Activated effector memory CD4-positive, alpha-beta T cell treated with Interleukin-2 at 50 U/mL for 16 hours (primary cell): Measurements from ENCODE around the gene DNAJC17.

Experiments
- DNase-seq: peaks from one replicate; pipeline ENCODE4 v3.0.0-alpha.2; 2020

DNAJC17 gene, protein sequence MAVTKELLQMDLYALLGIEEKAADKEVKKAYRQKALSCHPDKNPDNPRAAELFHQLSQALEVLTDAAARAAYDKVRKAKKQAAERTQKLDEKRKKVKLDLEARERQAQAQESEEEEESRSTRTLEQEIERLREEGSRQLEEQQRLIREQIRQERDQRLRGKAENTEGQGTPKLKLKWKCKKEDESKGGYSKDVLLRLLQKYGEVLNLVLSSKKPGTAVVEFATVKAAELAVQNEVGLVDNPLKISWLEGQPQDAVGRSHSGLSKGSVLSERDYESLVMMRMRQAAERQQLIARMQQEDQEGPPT

GRCh38 chr15:40807028-40807887 lies at the start of gene DNAJC17, which contains the start of gene ZFYVE19:
TSS of gene DNAJC17 (minus strand) at chr15:40807473. CDS start at chr15:40807446, 27 bp downstream.
TSS of gene ZFYVE19 (plus strand) at chr15:40807089. CDS start at chr15:40807590, 501 bp downstream.
- peak; percentile 88 for DNase-seq

DNA sequence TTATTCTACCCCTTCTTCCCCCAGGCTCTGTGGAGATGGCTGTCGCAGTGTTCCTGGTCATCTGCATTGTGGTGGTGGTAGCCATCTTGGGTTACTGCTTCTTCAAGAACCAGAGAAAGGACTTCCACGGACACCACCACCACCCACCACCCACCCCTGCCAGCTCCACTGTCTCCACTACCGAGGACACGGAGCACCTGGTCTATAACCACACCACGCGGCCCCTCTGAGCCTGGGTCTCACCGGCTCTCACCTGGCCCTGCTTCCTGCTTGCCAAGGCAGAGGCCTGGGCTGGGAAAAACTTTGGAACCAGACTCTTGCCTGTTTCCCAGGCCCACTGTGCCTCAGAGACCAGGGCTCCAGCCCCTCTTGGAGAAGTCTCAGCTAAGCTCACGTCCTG lies 49.5 kb upstream of the DNAJC17 start:
- DNase-seq, result no peak

GRCh38 chr15:40855706-40856234 lies 48.5 kb upstream of the DNAJC17 start:
- DNase-seq, result no peak

DNA sequence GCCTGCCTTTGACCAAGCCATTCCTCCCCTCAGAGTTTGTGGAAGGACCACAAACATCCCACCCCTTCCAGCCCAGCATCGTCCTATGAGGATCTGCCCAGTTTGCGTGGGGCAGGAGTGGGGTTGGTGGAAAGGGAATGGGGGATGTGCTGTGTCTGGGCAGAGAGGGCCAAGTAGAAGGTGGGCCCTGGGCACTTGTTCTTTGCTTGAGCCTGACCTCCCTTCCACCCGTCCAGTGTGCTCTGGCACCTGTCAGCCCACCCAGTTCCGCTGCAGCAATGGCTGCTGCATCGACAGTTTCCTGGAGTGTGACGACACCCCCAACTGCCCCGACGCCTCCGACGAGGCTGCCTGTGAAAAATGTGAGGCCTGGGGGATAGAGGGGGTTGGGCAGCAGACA lies 46.9 kb upstream of the DNAJC17 start:
- DNase-seq, result no peak

GRCh38 chr15:40853241-40853890 lies 46.1 kb upstream of the DNAJC17 start:
- no peak for DNase-seq

GRCh38 chr15:40852529-40852928 lies 45.3 kb upstream of the DNAJC17 start:
- no peak for DNase-seq

DNA sequence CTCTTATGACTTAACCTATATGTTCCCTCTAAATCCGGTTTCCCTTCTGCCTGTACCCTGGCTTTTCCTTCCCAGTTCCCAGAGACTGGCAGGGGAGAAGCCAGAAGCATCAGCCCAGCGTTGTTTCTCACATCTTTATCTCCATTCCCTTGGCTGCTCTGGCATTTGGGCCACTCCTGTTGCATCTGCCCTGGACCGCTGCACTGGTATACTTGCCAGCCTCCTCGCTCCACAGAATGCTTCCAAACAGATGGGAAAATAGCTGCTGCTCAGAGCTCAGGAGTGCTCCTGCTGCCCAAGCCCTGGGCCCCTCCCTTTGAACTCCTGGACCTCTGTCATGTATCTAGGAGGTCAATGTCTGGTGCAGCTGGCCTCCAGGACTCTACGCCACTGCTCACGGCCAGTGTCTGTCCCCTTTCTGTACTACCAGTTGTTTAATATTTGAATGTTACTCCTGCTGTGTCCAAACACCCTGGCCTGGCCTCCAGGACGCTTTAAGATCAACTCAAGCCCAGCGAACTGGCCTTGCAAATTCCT lies 43.4 kb upstream of the DNAJC17 start:
- DNase-seq, result no peak

- no peak for DNase-seq
Measured at GRCh38 chr15:40847223-40847961, 40.1 kb upstream of the DNAJC17 start.

- no peak for DNase-seq
Measured at GRCh38 chr15:40846841-40847222, 39.6 kb upstream of the DNAJC17 start.

- DNase-seq, result no peak
Measured at GRCh38 chr15:40845511-40846284, 38.4 kb upstream of the DNAJC17 start.

GRCh38 chr15:40845036-40845435 lies 37.8 kb upstream of the DNAJC17 start:
- no peak for DNase-seq

GRCh38 chr15:40844696-40845030 lies 37.4 kb upstream of the DNAJC17 start:
- DNase-seq, result peak; percentile 16

DNA sequence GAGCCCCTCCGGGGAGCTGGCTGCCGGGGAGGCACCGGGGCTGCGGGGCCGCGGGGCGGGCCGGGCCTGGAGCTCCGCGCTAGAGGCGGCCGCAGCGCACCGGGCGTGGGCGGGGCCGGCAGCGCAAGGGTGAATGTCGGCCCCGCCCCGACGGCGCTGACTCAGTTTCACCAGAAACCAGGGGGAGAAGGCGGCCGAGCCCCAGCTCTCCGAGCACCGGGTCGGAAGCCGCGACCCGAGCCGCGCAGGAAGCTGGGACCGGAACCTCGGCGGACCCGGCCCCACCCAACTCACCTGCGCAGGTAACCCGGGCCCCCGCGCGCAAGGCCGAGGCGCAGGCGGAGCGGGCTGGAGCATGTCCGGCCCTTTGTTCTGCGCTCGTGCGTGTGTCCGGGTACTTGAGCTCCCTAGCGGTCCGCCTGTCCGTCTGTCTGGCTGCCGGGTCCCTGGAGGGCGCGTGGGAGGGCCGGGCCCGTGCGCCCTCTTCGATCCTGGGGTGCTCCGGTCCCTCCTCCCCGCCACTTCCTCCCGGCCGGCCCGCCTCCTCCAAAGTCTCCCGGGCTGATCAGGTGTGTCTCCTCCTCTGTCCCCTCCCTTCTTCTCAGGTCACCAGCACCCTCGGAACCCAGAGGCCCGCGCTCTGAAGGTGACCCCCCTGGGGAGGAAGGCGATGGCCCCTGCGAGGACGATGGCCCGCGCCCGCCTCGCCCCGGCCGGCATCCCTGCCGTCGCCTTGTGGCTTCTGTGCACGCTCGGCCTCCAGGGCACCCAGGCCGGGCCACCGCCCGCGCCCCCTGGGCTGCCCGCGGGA lies 36.8 kb upstream of the DNAJC17 start, which contains the start of gene SPINT1:
SPINT1 (plus strand) TSS at position 164 of the 811 bp plus-strand sequence; CDS start at position 671, 507 bp downstream.
- DNase-seq, result peak; percentile 17

DNA sequence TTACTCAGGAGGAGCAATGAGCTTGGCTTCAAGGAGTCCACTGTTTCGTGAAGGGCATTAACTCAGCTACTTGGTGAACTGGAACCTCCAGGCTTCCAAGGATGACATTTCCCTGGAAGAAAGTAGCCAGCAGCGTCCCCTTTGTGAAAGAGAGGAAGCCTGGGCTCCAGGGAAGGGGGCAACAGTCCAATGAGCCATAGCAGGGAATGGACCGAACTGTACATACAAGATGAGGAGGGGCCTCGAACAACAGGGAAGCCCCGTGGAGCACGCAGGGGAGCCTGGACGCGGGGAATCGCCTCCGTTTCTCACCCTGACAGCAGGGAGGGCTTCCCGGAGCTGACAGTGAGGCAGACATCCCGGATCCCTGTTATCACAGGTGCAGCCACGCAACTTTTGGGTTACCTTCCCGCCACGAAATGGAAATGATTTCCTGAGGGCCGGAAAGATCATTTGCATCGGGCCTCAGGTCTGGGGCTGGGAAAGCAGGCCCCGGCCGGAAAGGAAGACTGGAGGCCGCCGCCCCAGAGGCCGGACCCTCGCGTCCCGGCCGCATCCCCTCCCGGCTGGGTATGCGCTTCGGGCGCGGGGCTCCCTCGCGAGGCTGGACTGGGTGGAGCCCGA lies 36.1 kb upstream of the DNAJC17 start:
- no peak for DNase-seq

GRCh38 chr15:40841741-40842140 lies 34.5 kb upstream of the DNAJC17 start:
- DNase-seq, result no peak

- DNase-seq, result no peak
Measured at GRCh38 chr15:40838756-40839155, 31.5 kb upstream of the DNAJC17 start.

GRCh38 chr15:40836020-40836419 lies 28.7 kb upstream of the DNAJC17 start:
- DNase-seq, result no peak

- DNase-seq, result no peak
Measured at GRCh38 chr15:40832903-40833302, 25.6 kb upstream of the DNAJC17 start.

GRCh38 chr15:40831861-40832260 lies 24.6 kb upstream of the DNAJC17 start:
- DNase-seq, result no peak

DNA sequence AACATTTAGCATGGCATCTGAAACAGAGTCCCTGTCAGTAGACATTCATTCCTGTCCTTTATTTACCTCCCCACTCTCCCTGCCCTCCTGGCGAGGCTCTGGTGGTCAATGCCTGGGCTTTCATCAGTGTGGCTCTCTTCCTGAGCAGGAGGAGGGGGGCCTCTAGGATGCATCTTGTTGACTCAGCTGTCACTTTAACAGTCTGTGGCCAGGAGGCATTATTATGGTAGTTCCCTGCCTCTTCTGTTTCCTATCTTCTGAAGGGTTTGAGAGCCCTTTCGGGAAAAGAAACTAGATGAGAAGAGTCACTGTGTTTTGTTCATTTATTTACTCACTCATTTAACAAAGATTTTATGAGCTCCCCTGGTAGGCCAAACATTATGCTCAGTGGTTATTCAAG lies 23.6 kb upstream of the DNAJC17 start:
- no peak for DNase-seq
